Fibroblast of skin of left biceps (primary cell): ENCODE results near the gene ATP10A.
"Not testable (repeated sequence)": the region's sequence is repeated elsewhere in the genome, so short reads cannot be mapped to it uniquely, and the experiment has no call there.

Source experiments
- DNase-seq, 2 experiments: peaks; one replicate each; pipeline ENCODE4 v3.0.0-alpha.2; 2013; ENCODE audit warnings: low read depth in 2 of 2

ATP10A gene

DNA sequence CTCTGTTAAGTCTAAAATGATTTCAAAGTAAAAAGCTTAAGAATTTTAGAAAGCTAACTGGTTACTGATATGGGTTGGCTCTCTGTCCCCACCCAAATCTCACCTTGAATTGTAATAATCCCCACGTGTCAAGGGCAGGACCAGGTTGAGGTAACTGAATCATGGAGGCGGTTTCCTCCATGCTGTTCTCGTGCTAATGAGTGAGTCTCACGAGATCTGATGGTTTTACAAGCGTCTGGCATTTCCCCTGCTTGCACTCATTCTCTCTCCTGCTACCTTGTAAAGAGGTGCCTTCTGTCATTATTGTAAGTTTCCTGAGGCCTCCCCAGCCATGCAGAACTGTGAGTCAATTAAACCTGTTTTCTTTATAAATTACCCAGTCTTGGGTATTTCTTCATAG is 7.1 kb downstream of the ATP10A start:
- not testable (repeated sequence) for DNase-seq

GRCh38 chr15:25852661-25853524 is 10.2 kb downstream of the ATP10A start:
- no peak for DNase-seq

GRCh38 chr15:25852027-25852426 is 11.1 kb downstream of the ATP10A start:
- no peak for DNase-seq

DNA sequence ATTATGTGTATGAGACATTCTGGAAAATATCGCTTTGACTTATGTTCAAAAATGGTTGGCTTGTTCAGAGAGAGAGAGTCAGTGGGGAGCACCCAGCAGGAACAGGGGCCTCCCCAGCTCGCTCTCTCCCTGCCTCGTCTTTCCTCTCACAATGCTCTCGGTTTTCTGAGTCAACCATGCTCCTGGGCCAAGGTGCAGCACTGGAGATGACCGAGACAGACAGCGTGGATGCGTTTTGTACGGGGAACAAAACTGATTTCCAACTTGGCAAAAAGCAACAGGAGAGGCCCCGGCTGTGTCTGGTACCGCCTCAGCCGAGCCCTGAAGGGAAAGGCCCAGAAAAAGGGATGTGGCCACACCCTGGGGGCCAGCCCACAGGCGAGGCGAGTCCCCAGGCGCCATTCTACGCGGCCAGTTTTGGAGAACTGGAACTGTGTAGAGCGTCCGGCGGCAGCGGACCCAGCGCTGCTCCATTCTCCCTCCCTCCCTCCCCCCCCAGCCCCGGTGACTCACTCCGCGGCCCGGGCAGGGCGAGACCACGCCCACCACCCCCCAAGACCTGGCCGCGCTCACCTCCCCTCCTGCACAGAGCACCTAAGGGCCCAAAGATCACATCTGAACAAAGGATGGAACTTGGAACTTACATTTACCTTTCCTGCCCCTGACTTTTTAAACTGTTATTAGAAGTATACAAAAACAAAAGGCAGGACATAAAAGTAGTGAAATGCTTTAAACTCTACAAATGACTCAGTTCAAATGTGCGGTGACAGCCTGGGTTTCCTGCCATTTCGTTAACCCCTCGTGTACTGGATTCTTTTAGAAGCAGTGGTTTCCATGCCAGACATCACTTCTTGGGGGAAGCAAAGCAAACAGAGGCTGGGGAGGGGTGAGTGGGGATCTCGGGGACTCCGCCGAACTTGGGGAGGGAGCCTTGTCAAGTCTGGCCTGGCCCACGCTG is 12.7 kb downstream of the ATP10A start:
- peak in 1 of 2 experiments; percentile 31 for DNase-seq

DNA sequence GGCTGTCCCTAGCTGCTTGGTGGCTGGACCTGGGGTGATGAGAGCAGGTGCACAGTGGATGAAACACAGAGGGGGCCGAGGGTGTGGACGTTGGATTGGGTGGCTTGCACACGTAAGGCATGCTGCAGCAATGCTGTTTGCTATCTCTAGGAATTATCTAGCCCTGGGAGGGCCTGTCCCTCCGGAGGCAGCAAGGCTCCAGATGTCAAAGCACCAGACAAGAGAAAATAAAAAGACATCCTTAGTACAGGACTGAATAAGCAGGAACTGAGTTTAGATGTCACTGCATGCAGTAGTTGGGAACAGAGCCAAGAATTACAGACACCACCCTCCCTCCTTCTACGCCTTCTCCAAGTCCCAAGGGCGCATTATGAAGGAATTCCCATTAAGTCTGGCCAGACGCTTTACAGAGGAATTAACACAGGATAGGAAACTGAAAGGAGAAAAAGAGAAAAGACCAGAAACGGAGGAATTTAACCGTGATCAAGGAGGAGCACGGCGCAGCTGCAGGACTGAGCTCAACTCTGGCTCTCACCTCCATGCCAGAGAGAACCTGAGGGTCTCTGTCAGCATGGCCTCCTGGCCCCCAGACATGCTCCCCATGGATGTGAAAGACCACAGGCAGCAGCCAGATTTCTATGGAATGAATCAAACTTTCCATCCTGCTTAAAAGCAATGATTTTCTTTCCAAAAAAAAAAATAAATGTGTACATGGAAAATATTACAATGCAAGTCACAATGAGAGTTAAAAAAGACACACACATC is 13.8 kb downstream of the ATP10A start:
- peak; percentile 86 to 87 for DNase-seq

- DNase-seq = no peak
Measured at GRCh38 chr15:25848784-25849156, 14.4 kb downstream of the ATP10A start.

- no peak for DNase-seq
Measured at GRCh38 chr15:25848325-25848724, 14.8 kb downstream of the ATP10A start.

DNA sequence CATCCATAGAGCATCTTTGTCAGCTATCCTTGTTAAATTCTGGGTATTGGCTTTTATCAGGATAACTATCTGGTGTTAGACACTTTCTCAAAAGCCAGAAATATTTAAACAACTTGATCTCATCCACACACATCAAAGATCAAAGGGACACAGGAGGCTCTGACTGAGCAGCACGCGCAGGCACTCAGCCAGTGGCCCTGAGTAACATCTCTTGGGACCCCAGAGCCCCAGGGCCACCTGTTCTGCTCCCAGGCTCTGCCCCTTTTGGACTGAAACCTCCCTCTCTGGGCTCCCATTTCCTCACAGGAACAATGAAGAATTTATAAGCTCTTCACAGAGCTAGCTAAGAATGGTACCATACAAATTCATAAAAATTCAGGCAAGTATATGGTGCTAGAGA is 16.1 kb downstream of the ATP10A start:
- no peak for DNase-seq

- no peak for DNase-seq
Measured at GRCh38 chr15:25846377-25846776, 16.8 kb downstream of the ATP10A start.

GRCh38 chr15:25844981-25845680 is 18.0 kb downstream of the ATP10A start:
- no peak for DNase-seq

GRCh38 chr15:25844542-25844941 is 18.6 kb downstream of the ATP10A start:
- DNase-seq = no peak

- DNase-seq = no peak
Measured at GRCh38 chr15:25844076-25844475, 19.1 kb downstream of the ATP10A start.

DNA sequence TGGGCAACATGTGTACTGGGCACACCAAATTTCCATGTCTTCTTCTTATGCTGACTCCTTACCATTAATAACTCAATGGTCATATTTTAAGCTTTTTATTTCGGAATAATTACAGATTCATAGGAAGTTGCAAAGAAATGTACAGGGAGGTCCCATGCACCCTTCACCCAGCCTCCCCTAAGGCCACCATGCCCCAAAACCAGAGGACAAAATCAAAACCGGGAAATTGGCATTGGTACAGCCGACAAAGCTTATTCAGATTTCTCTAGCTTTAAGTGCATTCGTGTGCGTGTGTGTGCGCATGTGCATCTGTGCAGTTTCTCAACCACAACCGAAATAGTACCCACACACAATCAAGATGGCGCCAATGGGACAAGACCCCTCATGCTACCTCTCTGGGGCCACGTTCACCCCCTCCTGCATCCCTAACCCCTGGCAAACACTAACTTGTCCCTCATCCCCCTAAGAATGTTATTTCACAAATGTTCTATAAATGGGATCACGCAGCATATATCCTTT is 23.4 kb downstream of the ATP10A start:
- DNase-seq = no peak

GRCh38 chr15:25838871-25839195 is 24.3 kb downstream of the ATP10A start:
- DNase-seq = no peak

DNA sequence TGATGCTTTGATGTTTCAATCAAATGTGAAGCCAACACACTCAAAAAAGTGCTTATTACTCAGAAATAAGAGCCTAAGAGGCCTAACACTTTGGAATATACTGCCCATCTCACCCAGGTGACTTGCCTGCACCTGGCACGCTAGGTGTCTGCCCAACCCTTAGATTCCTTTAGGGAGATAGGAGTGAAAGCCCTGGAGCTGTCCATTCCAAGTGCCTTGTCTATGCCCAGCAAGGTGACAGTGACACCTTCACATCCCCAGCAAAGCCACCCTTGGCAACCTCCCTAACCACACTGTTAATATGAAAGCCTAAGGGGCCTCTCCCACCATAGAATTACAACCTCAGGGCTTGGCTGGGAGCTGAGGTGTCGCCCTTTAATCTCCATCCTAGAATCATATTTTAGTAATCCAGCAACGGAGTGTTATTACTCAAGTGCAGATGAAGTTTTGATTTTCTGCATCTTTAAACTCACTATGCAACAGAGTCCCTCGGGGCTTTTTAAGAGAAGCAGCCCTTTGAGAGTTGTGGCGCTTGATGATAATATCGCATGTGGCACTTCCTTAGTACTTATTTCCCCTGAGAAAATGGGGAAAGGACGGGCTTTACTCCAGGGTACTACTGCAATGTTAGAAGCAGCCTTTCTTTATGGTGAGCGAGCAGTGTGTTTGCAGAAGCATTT is 24.8 kb downstream of the ATP10A start:
- DNase-seq = no peak

DNA sequence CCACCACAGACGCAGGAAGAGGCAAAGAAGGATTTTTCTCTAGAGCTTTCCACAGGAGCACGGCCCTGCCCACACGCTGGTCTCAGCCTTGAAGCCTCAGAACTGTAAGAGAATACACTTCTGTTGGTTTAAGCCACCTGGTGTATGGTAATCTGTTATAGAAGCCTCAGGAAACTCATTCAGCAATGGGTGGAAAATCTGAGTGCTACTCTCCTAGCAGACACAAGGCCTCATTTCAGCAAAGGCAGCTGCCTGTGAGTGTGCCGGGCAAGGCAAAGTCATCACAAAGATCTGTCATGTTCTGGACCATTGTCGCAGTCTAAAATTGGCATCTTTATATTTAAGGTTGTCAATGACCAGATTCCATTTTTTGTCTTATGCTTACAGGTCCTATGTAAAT is 31.0 kb downstream of the ATP10A start:
- DNase-seq = no peak

DNA sequence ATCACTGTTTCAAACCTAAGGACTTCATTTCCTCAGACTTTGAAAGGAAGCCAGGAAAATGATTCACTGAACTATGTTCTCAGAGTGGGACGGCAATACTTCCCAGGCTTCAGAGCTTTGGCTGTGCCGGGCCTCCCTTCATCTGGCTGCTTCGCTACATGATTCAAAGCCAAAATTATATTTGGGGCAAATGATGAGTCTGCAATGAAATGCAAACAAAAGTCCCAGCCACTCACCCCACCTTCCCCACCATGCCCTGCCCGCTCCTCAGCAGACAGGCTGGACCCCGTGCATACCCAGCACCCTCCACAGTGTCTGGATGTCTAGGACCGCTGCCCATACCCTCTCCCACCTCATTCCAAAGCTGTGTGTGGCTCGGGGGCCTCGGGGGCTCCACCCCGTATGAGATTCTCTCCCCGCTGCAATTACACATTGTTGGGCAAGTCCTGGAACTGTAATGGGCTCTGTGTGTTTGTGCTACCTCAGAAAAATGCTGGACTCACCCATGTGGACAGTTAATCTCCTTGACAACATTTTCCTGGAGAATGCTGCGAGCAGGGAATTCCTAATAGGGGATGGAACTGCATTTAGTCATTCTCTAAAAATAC is 32.2 kb downstream of the ATP10A start:
- peak; percentile 95 for DNase-seq

GRCh38 chr15:25829073-25829472 is 34.1 kb downstream of the ATP10A start:
- DNase-seq = no peak

GRCh38 chr15:25825207-25825606 is 37.9 kb downstream of the ATP10A start:
- no peak for DNase-seq

DNA sequence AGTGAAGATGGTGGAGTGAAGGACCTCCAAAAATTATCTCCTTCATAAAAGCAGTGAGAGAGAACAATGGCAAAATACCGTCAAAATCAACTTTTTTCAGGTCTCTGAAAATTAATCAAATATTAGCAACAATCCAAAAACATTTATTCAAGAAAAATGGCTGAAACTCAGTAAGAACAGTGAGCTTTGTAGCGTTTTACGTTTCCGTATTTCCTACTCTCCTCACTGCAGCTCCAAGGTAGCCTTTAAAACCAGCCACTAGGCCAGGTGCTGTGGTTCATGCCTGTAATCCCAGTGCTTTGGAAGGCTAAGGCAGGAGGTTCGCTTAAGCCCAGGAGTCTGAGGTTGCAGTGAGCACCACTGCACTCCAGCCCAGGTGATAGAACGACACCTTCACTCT is 38.5 kb downstream of the ATP10A start:
- no peak for DNase-seq
